ENCODE results near the gene SHISA3.

- TF ChIP-seq CTCF (conservative IDR thresholded peaks at IDR 0.05; ENCODE audit: low read length) = no peak
- no peak for TF ChIP-seq EZH2phosphoT487 (IDR thresholded peaks at IDR 0.05; ENCODE audit: borderline replicate concordance, low read depth, low read length)
Observed at GRCh38 chr4:42416017-42416416, 18.7 kb downstream of the SHISA3 start.
